GM21737 (cell line): Measurements from ENCODE around the gene MAMDC4.
A peak's percentile ranks its signal among the peaks of the same experiment; 100 is the strongest.

ENCODE experiments used
- ATAC-seq: cut with Tn5 transposase; IDR thresholded peaks from one replicate; pipeline ENCODE4 v1.9.1; 2021; ENCODE audit warnings: mild to moderate bottlenecking, moderate library complexity; ENCODE audit not compliant: unreplicated experiment

MAMDC4 gene

GRCh38 chr9:136849038-136849959 is 2.8 kb upstream of the MAMDC4 start, which contains the start of gene PHPT1:
TSS of gene PHPT1 (plus strand) at chr9:136849409. CDS start at chr9:136849431, 22 bp downstream.
- ATAC-seq, result peak; percentile 73

- no peak for ATAC-seq
Measured at GRCh38 chr9:136849960-136850865, 1.9 kb upstream of the MAMDC4 start.

GRCh38 chr9:136850866-136851775 is 1.0 kb upstream of the MAMDC4 start:
- no peak for ATAC-seq

- ATAC-seq, result no peak
Measured at GRCh38 chr9:136852664-136853595, 784 bp downstream of the MAMDC4 start.

GRCh38 chr9:136853596-136854112 is 1.5 kb downstream of the MAMDC4 start:
- no peak for ATAC-seq

DNA sequence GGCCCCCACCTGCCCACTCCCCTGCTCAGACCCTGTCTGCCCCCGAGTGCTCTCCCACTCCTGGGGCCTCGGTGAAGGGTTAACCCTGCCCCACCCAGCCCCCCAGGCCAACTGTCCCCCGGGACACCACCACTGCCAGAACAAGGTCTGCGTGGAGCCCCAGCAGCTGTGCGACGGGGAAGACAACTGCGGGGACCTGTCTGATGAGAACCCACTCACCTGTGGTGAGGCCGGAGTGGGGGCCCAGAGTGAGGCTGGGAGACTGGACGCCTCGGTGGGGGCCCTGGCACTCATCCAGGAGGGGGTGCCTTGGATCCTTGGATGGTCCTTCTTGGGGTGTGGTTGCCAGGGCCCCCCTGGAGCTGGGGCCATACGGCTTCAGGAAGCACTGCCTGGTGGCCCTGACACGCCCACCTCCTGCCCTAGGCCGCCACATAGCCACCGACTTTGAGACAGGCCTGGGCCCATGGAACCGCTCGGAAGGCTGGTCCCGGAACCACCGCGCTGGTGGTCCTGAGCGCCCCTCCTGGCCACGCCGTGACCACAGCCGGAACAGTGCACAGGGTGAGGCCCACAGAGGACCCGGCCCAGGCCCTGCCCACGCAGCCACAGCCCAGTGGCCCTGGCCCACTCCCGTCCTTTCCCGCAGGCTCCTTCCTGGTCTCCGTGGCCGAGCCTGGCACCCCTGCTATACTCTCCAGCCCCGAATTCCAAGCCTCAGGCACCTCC is 2.1 kb downstream of the MAMDC4 start:
- no peak for ATAC-seq

GRCh38 chr9:136854842-136855460 is 2.8 kb downstream of the MAMDC4 start:
- no peak for ATAC-seq

DNA sequence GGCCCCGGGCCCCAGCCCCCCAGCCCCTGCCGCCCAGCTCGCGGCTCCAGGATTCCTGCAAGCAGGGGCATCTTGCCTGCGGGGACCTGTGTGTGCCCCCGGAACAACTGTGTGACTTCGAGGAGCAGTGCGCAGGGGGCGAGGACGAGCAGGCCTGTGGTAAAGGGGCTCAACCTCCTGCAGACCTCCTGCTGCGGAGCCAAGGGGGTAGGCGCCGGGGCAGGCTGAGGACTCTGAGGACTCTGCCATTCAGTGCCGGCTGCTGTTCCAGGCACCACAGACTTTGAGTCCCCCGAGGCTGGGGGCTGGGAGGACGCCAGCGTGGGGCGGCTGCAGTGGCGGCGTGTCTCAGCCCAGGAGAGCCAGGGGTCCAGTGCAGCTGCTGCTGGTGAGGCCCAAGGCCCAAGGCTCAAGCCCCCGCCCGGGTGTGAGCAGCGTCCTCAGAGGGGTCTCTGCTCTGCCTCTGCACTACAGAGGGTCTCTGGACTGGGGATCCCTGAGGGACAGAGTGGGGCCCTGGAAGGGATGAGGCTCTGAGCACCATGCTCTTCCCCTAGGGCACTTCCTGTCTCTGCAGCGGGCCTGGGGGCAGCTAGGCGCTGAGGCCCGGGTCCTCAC is 3.4 kb downstream of the MAMDC4 start:
- no peak for ATAC-seq

DNA sequence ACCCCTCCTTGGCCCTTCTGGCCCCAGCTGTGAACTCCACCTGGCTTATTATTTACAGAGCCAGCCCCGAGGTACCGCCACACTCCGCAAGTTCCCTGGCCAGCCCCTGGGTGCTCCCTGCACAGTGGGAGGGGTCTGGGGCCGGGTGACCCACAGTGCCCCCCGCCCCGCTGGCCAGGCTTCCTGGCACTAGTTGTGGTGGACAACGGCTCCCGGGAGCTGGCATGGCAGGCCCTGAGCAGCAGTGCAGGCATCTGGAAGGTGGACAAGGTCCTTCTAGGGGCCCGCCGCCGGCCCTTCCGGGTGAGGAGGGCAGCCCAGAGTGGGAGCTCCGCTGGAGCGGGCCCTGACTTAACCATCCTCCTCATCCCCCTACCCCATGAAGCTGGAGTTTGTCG is 3.9 kb downstream of the MAMDC4 start:
- no peak for ATAC-seq

DNA sequence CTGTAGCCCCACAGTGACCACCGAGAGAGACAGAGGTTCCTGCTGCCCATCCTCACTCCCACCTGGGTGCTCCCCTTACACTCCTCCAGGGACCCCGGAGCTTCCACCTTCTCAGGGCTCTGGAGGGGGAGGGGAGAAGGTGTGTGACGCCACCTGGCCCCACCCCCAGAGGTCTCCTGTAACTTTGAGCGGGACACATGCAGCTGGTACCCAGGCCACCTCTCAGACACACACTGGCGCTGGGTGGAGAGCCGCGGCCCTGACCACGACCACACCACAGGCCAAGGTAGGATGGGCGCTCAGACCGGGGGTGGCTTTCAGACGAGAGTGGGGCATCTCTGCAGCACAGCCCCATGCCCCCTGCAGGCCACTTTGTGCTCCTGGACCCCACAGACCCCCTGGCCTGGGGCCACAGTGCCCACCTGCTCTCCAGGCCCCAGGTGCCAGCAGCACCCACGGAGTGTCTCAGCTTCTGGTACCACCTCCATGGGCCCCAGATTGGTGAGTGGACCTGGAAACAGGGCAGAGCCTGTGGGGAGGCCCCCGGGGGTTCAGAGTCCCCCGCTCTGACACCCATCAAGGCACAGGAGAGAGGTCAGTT is 4.5 kb downstream of the MAMDC4 start:
- no peak for ATAC-seq

DNA sequence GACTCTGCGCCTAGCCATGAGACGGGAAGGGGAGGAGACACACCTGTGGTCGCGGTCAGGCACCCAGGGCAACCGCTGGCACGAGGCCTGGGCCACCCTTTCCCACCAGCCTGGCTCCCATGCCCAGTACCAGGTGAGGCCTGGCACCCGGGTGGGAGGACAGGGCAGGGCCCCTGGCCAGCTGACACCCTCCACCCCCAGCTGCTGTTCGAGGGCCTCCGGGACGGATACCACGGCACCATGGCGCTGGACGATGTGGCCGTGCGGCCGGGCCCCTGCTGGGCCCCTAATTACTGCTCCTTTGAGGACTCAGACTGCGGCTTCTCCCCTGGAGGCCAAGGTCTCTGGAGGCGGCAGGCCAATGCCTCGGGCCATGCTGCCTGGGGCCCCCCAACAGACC is 5.0 kb downstream of the MAMDC4 start:
- no peak for ATAC-seq

GRCh38 chr9:136857581-136858412 is 5.7 kb downstream of the MAMDC4 start:
- no peak for ATAC-seq

- no peak for ATAC-seq
Measured at GRCh38 chr9:136858452-136858843, 6.3 kb downstream of the MAMDC4 start.

- ATAC-seq, result no peak
Measured at GRCh38 chr9:136858844-136859757, 7.0 kb downstream of the MAMDC4 start.

GRCh38 chr9:136860529-136860928 is 8.4 kb downstream of the MAMDC4 start:
- ATAC-seq, result no peak
